Smooth muscle cell (in vitro differentiated cells): ENCODE results near the gene PAM. TPM values are rescaled to one million over a fixed set of nuclear protein-coding genes. Genes with fewer than 3 reads are reported as not detected.

Experiments
- DNase-seq: peaks from one replicate; lab custom pipeline; 2025; ENCODE audit not compliant: unreplicated experiment; lab: John Stamatoyannopoulos, UW
- H2AFZ ChIP-seq: fragments of 200-600 bp; sonication (generic); 2 replicates; pipeline ENCODE4 v1.6.0; 2016; ENCODE audit warnings: antibody characterized with exemption, low read depth, mild to moderate bottlenecking
- H3F3A ChIP-seq: fragments of 200-600 bp; sonication (generic); 2 replicates; pipeline ENCODE4 v1.6.0; 2017; ENCODE audit warnings: antibody characterized with exemption, low read depth
- H3K27ac ChIP-seq: fragments of 200-600 bp; sonication (generic); 2 replicates; pipeline ENCODE4 v1.5.1; 2016; ENCODE audit warnings: low read depth, mild to moderate bottlenecking
- H3K27me3 ChIP-seq: fragments of 200-600 bp; sonication (generic); 2 replicates; pipeline ENCODE4 v1.6.1; 2016; ENCODE audit warnings: low read depth, mild to moderate bottlenecking
- H3K36me3 ChIP-seq: fragments of 200-600 bp; sonication (generic); 2 replicates; pipeline ENCODE4 v1.5.1; 2016; ENCODE audit warnings: low read depth
- H3K4me1 ChIP-seq: fragments of 200-600 bp; sonication (generic); 2 replicates; pipeline ENCODE4 v1.5.1; 2016; ENCODE audit warnings: low read depth
- H3K4me2 ChIP-seq: fragments of 200-600 bp; sonication (generic); 2 replicates; pipeline ENCODE4 v1.6.0; 2016; ENCODE audit warnings: mild to moderate bottlenecking
- H3K4me3 ChIP-seq: fragments of 200-600 bp; sonication (generic); 2 replicates; pipeline ENCODE4 v1.5.1; 2016; ENCODE audit warnings: mild to moderate bottlenecking
- H3K79me2 ChIP-seq: fragments of 200-600 bp; sonication (generic); 2 replicates; pipeline ENCODE4 v1.6.0; 2016; ENCODE audit warnings: low read depth, mild to moderate bottlenecking
- H3K9ac ChIP-seq: fragments of 200-600 bp; sonication (generic); 2 replicates; pipeline ENCODE4 v1.6.0; 2016; ENCODE audit warnings: low read depth
- H3K9me3 ChIP-seq: fragments of 200-600 bp; sonication (generic); replicated peaks from 2 replicates; pipeline ENCODE4 v1.5.1; 2016; ENCODE audit warnings: low read depth
- H4K20me1 ChIP-seq: fragments of 200-600 bp; sonication (generic); 2 replicates; pipeline ENCODE4 v1.6.0; 2016; ENCODE audit warnings: low read depth
- CTCF ChIP-seq: fragments of 200-600 bp; sonication (generic); IDR thresholded peaks from 2 replicates; pipeline ENCODE4 v1.5.1; 2017; ENCODE audit warnings: borderline replicate concordance, mild to moderate bottlenecking, antibody characterized with exemption; ENCODE audit not compliant: insufficient read depth, poor library complexity, severe bottlenecking
- WGBS: methylation state at CpG from one replicate; pipeline ENCODE4 v1.1.7; 2016; ENCODE audit warnings: low lambda C conversion rate; 5-methylcytosine and 5-hydroxymethylcytosine counted together
- polyA plus RNA-seq: library from polyadenylated mRNA; unstranded; fragments of >200 nt; fragmentation: Nextera tagmentation; extraction: Ambion mirVana; gene quantifications from 2 replicates; pipeline ENCODE4 v1.2.1, GENCODE V29; 2016
- total RNA-seq: library from RNA; depleted of rRNA; stranded (reverse); fragments of >200 nt; gene quantifications from 2 replicates; pipeline ENCODE4 v1.2.3, GENCODE V29; 2014

The PAM gene
- total and polyA plus RNA-seq, 2 experiments from 2014 or later, result 117 to 155 TPM

GRCh38 chr5:102965653-102966052, 210.5 kb downstream of the PAM start:
- H3K27me3 ChIP-seq, result no peaks in the 10 kb centered on the region
- no peak overlapping the region for H3K4me3 ChIP-seq
- no peak overlapping the region for H3K4me2 ChIP-seq
- no peak overlapping the region for H2AFZ ChIP-seq
- H4K20me1 ChIP-seq, result no peaks in the 10 kb centered on the region
- no peaks in the 10 kb centered on the region for H3K4me1 ChIP-seq
- 100% methylated on average over 1 of the region's 1 CpG for WGBS
- no peaks in the 10 kb centered on the region for H3K9me3 ChIP-seq
- peaks cover 8% of the 10 kb centered on the region for H3K36me3 ChIP-seq
- H3F3A ChIP-seq, result no peaks in the 10 kb centered on the region
- DNase-seq, result no peak
- no peak overlapping the region for H3K27ac ChIP-seq
- H3K9ac ChIP-seq, result no peak overlapping the region
- no peak for TF ChIP-seq CTCF
- H3K79me2 ChIP-seq, result no peaks in the 10 kb centered on the region

GRCh38 chr5:102969641-102970040, 214.5 kb downstream of the PAM start:
- Histone ChIP-seq H3K4me1 (no peaks in the 10 kb centered on the region), H3K9ac (no peak overlapping the region), H3K4me3 (no peak overlapping the region), H3K27ac (no peak overlapping the region), H4K20me1 (no peaks in the 10 kb centered on the region), H3F3A (no peaks in the 10 kb centered on the region), H3K9me3 (no peaks in the 10 kb centered on the region), H3K27me3 (no peaks in the 10 kb centered on the region), H2AFZ (no peak overlapping the region), H3K36me3 (peaks cover 6% of the 10 kb centered on the region), H3K4me2 (no peak overlapping the region), H3K79me2 (no peaks in the 10 kb centered on the region)
- no peak for DNase-seq
- TF ChIP-seq CTCF, result no peak
- 93% methylated on average over 3 of the region's 3 CpGs for WGBS

GRCh38 chr5:102971676-102972293, 216.7 kb downstream of the PAM start:
- no peak overlapping the region for H3K9ac ChIP-seq
- no peak overlapping the region for H3K4me2 ChIP-seq

More at GRCh38 chr5:102971676-102972293, 216.7 kb downstream of the PAM start:
- DNase-seq, result no peak
- Histone ChIP-seq H3K27ac (no peak overlapping the region), H3K4me3 (no peak overlapping the region), H3K79me2 (no peaks in the 10 kb centered on the region), H3F3A (no peaks in the 10 kb centered on the region), H3K9me3 (no peaks in the 10 kb centered on the region), H3K27me3 (no peaks in the 10 kb centered on the region), H4K20me1 (no peaks in the 10 kb centered on the region), H2AFZ (no peak overlapping the region), H3K4me1 (no peaks in the 10 kb centered on the region), H3K36me3 (peaks cover 6% of the 10 kb centered on the region)
- TF ChIP-seq CTCF, result peak; percentile 21
- WGBS, result 88% methylated on average over 1 of the region's 1 CpG
